Adipocyte (in vitro differentiated cells): ENCODE results near the gene ZNF467.

Experiments
- DNase-seq: peaks from one replicate; pipeline ENCODE4 v3.0.0-alpha.2; 2015; ENCODE audit warnings: low read depth
- H3K27me3 ChIP-seq: replicated peaks from 2 replicates; pipeline ENCODE4 v1.7.0; 2013; ENCODE audit warnings: mild to moderate bottlenecking, low read length, moderate library complexity; ENCODE audit not compliant: control insufficient read depth, insufficient read depth
- H3K36me3 ChIP-seq: 2 replicates; pipeline ENCODE4 v1.7.0; 2013; ENCODE audit warnings: low read length, mild to moderate bottlenecking, moderate library complexity; ENCODE audit not compliant: control insufficient read depth, insufficient read depth, severe bottlenecking
- H3K4me1 ChIP-seq: 2 replicates; pipeline ENCODE4 v1.7.0; 2013; ENCODE audit warnings: mild to moderate bottlenecking, low read length, moderate library complexity; ENCODE audit not compliant: control insufficient read depth, insufficient read depth
- H3K4me3 ChIP-seq: 2 replicates; pipeline ENCODE4 v1.7.0; 2013; ENCODE audit warnings: mild to moderate bottlenecking, low read length, moderate library complexity
- H3K9ac ChIP-seq: 2 replicates; pipeline ENCODE4 v1.7.0; 2013; ENCODE audit warnings: mild to moderate bottlenecking, low read length, moderate library complexity
- H3K9me3 ChIP-seq: 2 replicates; pipeline ENCODE4 v1.7.0; 2013; ENCODE audit warnings: mild to moderate bottlenecking, low read length, moderate library complexity; ENCODE audit not compliant: control insufficient read depth

Gene ZNF467

GRCh38 chr7:149803551-149804074 lies 30.2 kb upstream of the ZNF467 start:
- DNase-seq = no peak
- H3K27me3 ChIP-seq = peaks cover 27% of the 10 kb centered on the region
- no peaks in the 10 kb centered on the region for H3K36me3 ChIP-seq
- H3K4me3 ChIP-seq = no peak overlapping the region
- no peaks in the 10 kb centered on the region for H3K9me3 ChIP-seq
- no peaks in the 10 kb centered on the region for H3K4me1 ChIP-seq
- no peak overlapping the region for H3K9ac ChIP-seq

- Histone ChIP-seq H3K9ac (no peak overlapping the region), H3K27me3 (peaks cover 20% of the 10 kb centered on the region), H3K36me3 (no peaks in the 10 kb centered on the region), H3K4me1 (no peaks in the 10 kb centered on the region), H3K9me3 (no peaks in the 10 kb centered on the region), H3K4me3 (no peak overlapping the region)
- no peak for DNase-seq
Measured at GRCh38 chr7:149802966-149803365, 29.6 kb upstream of the ZNF467 start.

- no peaks in the 10 kb centered on the region for H3K36me3 ChIP-seq
- H3K9me3 ChIP-seq = no peaks in the 10 kb centered on the region
- no peak overlapping the region for H3K9ac ChIP-seq
- no peak overlapping the region for H3K4me3 ChIP-seq
- no peak for DNase-seq
- H3K4me1 ChIP-seq = no peaks in the 10 kb centered on the region
- peaks cover 16% of the 10 kb centered on the region for H3K27me3 ChIP-seq
Measured at GRCh38 chr7:149801816-149802215, 28.4 kb upstream of the ZNF467 start.

GRCh38 chr7:149801002-149801566 lies 27.7 kb upstream of the ZNF467 start:
- peaks cover 16% of the 10 kb centered on the region for H3K27me3 ChIP-seq
- H3K9me3 ChIP-seq = no peaks in the 10 kb centered on the region
- no peak for DNase-seq
- H3K36me3 ChIP-seq = no peaks in the 10 kb centered on the region
- H3K4me3 ChIP-seq = no peak overlapping the region
- H3K4me1 ChIP-seq = no peaks in the 10 kb centered on the region
- no peak overlapping the region for H3K9ac ChIP-seq

GRCh38 chr7:149800169-149800555 lies 26.8 kb upstream of the ZNF467 start:
- no peak for DNase-seq
- no peaks in the 10 kb centered on the region for H3K36me3 ChIP-seq
- peaks cover 14% of the 10 kb centered on the region for H3K27me3 ChIP-seq

GRCh38 chr7:149799397-149800168 lies 26.2 kb upstream of the ZNF467 start:
- H3K4me3 ChIP-seq = no peak overlapping the region
- peaks cover 19% of the 10 kb centered on the region for H3K27me3 ChIP-seq
- H3K36me3 ChIP-seq = no peaks in the 10 kb centered on the region
- H3K4me1 ChIP-seq = no peaks in the 10 kb centered on the region
- H3K9ac ChIP-seq = no peak overlapping the region
- DNase-seq = no peak
- no peaks in the 10 kb centered on the region for H3K9me3 ChIP-seq

More at GRCh38 chr7:149800169-149800555, 26.8 kb upstream of the ZNF467 start:
- H3K9me3 ChIP-seq = no peaks in the 10 kb centered on the region
- H3K9ac ChIP-seq = no peak overlapping the region
- H3K4me3 ChIP-seq = no peak overlapping the region
- no peaks in the 10 kb centered on the region for H3K4me1 ChIP-seq

GRCh38 chr7:149797771-149798170 lies 24.4 kb upstream of the ZNF467 start:
- no peak overlapping the region for H3K4me3 ChIP-seq
- peaks cover 22% of the 10 kb centered on the region for H3K27me3 ChIP-seq
- no peak for DNase-seq
- H3K9me3 ChIP-seq = no peaks in the 10 kb centered on the region
- no peak overlapping the region for H3K9ac ChIP-seq
- H3K36me3 ChIP-seq = no peaks in the 10 kb centered on the region
- H3K4me1 ChIP-seq = no peaks in the 10 kb centered on the region

- Histone ChIP-seq H3K9me3 (no peaks in the 10 kb centered on the region), H3K27me3 (peaks cover 20% of the 10 kb centered on the region), H3K9ac (no peak overlapping the region), H3K36me3 (no peaks in the 10 kb centered on the region), H3K4me3 (no peak overlapping the region), H3K4me1 (no peaks in the 10 kb centered on the region)
- no peak for DNase-seq
Measured at GRCh38 chr7:149796287-149796860, 23.0 kb upstream of the ZNF467 start.

GRCh38 chr7:149795126-149795525 lies 21.7 kb upstream of the ZNF467 start:
- no peak for DNase-seq
- no peaks in the 10 kb centered on the region for H3K36me3 ChIP-seq
- H3K27me3 ChIP-seq = peaks cover 23% of the 10 kb centered on the region
- H3K4me3 ChIP-seq = no peak overlapping the region
- no peak overlapping the region for H3K9ac ChIP-seq
- H3K9me3 ChIP-seq = no peaks in the 10 kb centered on the region
- no peaks in the 10 kb centered on the region for H3K4me1 ChIP-seq

GRCh38 chr7:149794661-149795060 lies 21.3 kb upstream of the ZNF467 start:
- no peaks in the 10 kb centered on the region for H3K4me1 ChIP-seq
- no peak overlapping the region for H3K9ac ChIP-seq
- peaks cover 28% of the 10 kb centered on the region for H3K27me3 ChIP-seq
- H3K9me3 ChIP-seq = no peaks in the 10 kb centered on the region
- no peaks in the 10 kb centered on the region for H3K36me3 ChIP-seq
- no peak overlapping the region for H3K4me3 ChIP-seq
- no peak for DNase-seq

GRCh38 chr7:149793261-149793660 lies 19.9 kb upstream of the ZNF467 start:
- no peaks in the 10 kb centered on the region for H3K9me3 ChIP-seq
- no peak for DNase-seq
- peaks cover 40% of the 10 kb centered on the region for H3K27me3 ChIP-seq
- no peak overlapping the region for H3K4me3 ChIP-seq
- no peak overlapping the region for H3K9ac ChIP-seq
- H3K4me1 ChIP-seq = no peaks in the 10 kb centered on the region
- no peaks in the 10 kb centered on the region for H3K36me3 ChIP-seq
